ENCODE measurements around the gene OAT.
A peak's percentile ranks its signal among the peaks of the same experiment; 100 is the strongest.

Gene OAT

GRCh38 chr10:124418726-124419501, at the start of gene OAT:
Gene OAT, minus strand, starts transcription at chr10:124418923. Its CDS starts 6,752 bp downstream, at chr10:124412171.
- peak; percentile 76 for DNase-seq

GRCh38 chr10:124467165-124467564, 48.4 kb upstream of the OAT start:
- no peak for DNase-seq

DNA sequence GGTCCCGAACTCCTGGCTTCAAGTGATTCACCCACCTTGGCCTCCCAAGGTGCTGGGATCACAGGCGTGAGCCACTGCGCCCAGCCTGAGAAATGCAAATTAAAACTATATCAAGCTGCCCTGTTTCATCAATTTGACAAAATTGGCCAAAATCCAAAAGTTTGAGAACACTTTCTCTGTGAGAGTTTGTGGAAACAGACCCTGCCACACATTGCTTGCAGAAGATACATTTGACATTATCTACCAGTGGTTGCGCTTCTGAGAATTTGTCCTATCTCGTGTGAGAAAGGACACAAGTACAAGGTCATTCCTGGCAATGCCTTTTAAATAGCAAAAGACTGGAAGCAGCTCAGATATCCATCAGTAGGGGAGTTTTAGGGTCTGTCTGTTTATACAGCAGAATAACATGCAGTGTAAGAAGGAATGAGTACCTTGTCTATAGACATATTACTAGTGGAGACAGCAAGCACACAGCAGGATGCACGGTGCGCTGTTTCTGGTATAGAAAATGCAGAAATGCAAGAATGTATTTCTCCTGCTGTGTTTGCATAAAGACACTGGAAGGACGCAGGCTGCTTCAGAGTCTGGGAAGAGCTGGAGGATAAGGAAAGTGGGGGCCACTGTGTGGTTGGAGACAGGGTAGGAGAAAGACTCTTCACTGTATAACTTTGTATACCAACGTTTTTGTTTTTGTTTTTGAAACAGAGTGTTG, 47.2 kb upstream of the OAT start:
- no peak for DNase-seq

- no peak for DNase-seq
These were observed 46.5 kb upstream of the OAT start for GRCh38 chr10:124465003-124465776.

DNA sequence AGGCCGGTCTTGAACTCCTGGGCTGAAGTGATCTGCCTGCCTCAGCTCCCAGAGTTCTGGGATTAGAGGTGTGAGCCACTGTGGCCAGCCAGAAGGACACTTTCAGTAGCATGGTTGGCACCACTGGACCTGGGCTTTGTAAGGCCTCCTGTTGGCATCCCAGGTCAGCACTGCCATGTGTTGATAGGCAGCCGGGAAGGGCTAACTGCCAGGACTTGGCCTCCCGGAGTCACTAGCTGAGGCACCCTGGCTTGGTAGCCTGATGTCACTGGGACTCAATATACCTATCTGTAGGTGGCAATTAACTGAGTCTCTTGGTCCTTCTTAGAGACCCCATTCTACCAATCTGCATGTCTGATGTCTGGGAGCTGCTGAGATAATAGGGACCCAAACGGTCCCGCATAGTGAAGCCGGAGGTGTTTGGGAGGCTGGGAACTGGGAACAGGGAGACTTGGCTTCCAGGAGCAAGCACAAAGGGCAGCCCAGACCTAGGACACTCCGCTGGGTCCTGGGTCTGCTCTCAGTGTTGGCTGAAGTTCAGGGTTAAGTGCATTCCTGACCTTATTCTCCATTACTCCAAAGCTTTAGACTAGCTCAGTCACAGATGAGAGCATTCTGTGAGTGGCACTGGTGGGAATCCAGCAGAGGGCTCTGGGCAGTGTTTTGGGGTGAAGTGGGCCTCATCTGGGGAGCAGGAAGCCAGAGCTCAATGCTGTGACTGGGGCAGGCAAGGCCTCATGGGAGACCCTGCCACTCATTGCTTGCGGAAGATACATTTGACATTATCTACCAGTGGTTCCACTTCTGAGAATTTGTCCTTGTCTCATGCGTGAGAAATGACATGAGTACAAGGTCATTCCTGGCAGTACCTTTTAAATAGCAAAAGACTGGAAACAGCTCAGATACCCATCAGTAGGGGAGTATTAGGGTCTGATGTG, 45.6 kb upstream of the OAT start:
- no peak for DNase-seq

DNA sequence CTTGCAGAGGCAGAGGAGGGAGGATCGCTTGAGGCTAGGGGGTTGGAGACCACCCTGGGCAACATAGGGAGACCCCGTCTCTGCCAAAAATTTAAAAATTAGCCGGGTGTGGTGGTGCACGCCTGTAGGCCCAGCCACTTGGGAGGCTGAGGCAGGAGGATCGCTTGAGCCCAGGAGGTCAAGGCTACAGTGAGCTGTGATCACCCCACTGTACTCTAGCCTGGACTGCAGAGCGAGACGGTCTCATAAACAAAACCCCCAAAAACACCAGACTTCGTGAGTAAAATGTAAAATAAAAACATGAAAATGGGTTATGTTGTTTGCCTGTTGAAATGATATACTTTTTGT, 43.6 kb upstream of the OAT start:
- no peak for DNase-seq

DNA sequence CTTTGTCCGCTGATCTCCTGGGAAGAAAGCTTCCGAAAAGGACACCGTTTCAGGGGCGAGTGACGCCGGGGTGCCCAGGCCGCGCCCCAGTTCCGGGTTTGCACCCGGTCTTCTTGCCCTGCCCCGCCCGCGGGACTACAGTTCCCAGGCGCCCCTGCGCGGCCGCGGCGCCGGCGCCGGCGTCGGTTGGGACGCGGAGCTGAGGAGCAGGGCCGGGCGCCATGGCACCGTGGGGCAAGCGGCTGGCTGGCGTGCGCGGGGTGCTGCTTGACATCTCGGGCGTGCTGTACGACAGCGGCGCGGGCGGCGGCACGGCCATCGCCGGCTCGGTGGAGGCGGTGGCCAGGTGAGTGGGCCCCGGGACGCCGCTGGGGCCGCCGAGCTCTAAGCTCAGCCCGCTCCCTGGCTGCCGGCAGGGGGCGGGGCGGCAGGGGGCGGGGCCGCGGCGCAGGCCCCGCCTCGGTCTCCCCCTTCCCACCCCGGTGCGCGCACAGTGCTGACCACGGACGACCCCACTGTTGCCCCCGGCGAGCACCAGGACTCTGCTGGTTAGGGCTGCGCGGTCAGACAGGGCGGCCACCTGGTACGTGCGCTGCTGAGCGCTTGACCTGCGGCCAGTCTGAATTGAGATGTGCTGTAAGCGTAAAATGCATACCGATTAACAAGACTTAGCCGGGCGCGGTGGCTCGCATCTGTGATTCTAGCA, 43.1 kb upstream of the OAT start, which contains the start of gene LHPP:
Gene LHPP, plus strand, starts transcription at position 182 of the 706 bp plus-strand sequence. Its CDS starts 40 bp downstream, at position 222.
- DNase-seq: peak in 1 of 2 experiments; percentile 67

DNA sequence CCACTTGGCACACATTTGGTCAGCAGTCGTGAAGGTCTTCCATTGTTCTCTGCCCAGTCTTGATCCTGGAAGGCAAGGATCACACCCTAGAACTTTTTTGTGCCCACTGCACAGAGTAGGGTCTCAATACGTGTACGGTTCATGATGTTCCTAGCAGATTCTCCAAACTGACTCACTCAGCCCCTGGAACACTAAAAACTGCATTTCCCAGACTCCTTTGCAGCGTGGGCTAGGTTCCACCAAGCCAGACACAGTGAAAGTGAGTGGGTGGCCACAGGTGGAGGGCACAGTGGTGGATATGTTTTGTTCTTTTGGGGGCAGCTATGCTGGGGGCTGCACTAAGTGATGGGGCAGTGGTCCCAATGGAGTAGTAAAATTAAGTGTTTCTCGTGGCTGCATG, 41.4 kb upstream of the OAT start:
- DNase-seq: no peak

DNA sequence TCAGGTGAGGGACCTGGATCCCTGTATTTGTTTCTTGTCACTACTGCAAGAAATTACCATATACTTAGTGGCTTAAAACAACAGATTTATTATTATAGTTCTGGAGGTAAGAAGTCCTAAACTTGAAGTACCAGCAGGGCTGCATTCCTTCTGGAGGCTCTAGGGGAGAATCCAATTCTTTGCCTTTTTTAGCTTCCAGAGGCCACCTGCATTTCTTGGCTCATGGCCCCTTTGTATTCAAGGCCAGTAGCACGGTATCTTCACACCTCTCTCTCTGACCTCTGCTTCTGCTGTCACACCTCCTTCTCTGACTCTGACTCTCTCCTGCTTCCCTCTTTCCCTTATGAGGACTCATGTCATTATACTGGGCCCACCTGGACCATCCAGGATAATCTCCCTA, 40.7 kb upstream of the OAT start:
- DNase-seq: no peak

- no peak for DNase-seq
These were observed 40.2 kb upstream of the OAT start for GRCh38 chr10:124458889-124459288.

- no peak for DNase-seq
These were observed 39.8 kb upstream of the OAT start for GRCh38 chr10:124458473-124458872.

- no peak for DNase-seq
These were observed 36.7 kb upstream of the OAT start for GRCh38 chr10:124455441-124455840.

GRCh38 chr10:124453960-124454610, 35.4 kb upstream of the OAT start:
- DNase-seq: no peak

GRCh38 chr10:124451276-124451675, 32.6 kb upstream of the OAT start:
- DNase-seq: no peak

GRCh38 chr10:124450783-124451057, 32.0 kb upstream of the OAT start:
- no peak for DNase-seq

- DNase-seq: no peak
These were observed 31.5 kb upstream of the OAT start, which contains the start of gene NKX1-2 for GRCh38 chr10:124450012-124450782. Gene NKX1-2, minus strand, starts transcription at chr10:124450035. Its CDS starts 92 bp downstream, at chr10:124449943.

GRCh38 chr10:124449170-124450011, 30.7 kb upstream of the OAT start:
- no peak for DNase-seq

DNA sequence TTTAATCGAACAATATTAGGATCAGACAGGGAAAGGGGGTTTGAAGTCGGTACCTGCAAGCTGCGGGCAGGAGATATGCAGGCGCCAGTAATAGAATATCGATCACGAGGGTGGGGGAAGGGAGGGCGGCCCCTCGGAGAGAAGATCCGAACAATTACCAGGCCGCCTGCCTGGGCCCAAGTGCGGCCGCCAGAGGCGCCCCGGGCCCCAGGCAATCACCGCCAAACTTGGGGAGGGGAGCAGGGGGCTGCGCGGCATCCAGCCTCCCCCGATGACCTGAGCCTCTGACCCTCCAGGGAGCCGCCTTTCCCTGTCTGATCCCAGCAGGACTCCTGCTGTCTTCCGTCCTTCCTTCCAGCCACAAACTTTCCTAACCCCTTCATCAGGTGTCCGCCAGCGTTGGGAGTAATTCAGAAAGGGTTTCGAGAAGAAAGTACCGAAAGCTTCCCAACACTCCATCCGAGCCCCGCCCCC, 30.0 kb upstream of the OAT start:
- DNase-seq: no peak

DNA sequence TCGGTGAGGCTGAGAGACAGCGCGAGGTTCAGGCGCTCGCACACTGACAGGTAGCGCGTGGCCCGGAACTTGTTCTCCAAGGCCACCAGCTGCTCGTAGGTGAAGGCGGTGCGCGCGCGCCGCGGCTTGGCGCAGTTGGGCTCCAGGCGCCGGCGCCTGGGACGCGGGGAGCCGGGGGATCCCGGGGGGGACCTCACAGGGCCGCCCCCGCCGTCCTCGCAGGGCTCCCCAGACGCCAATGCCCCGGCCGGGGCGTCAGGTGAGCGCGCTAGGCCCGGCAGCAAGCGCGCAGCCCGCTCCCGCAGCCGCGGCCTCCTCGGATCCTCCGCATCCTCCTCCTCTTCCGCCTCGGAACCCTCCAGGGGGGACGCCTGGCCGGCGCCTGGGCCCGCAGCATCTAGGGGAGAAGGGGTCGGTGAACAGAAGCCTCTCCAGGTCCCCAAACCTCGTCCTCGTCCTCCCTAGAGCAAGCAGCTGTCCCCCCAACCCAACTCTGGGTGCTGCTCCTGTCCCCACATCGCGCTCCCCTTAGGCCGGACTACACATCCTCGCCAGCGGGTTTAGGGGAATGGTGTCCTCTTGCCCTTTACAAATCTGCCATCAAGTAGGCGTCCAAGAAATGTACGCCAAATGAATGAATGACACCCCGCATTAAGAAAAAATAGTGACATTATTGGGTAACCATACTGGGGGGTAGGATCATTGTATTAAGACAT, 29.2 kb upstream of the OAT start:
- no peak for DNase-seq

All from cerebellar nuclear complex (tissue), 1 donor.